ENCODE data around the gene MNDA. TPM values are rescaled to one million over a fixed set of nuclear protein-coding genes. Genes with fewer than 3 reads are reported as not detected.

Gene MNDA
- total and polyA plus RNA-seq, 2 of the 8 experiments (the other 6 are each of a cell fraction or from before 2014, with no cell fraction given) = not detected

- TF ChIP-seq SP4 (IDR thresholded peaks at IDR 0.05; ENCODE audit: low read length) (no peak), POLR2A (IDR thresholded peaks at IDR 0.05; ENCODE audit: control extremely low read depth in 1 of 2, low read depth in 2 of 2, low read length in 2 of 2) (no peak), CTBP2 (IDR thresholded peaks at IDR 0.05; ENCODE audit: borderline replicate concordance, insufficient read depth, insufficient read length, low read length) (no peak), SIX5 (IDR thresholded peaks at IDR 0.05; ENCODE audit: low read depth, low read length) (no peak), ZNF274 (IDR thresholded peaks at IDR 0.05; ENCODE audit: borderline replicate concordance, extremely low read depth, low read length) (no peak), SIRT6 (IDR thresholded peaks at IDR 0.05; ENCODE audit: low read length) (no peak), EZH2 (IDR thresholded peaks at IDR 0.05; ENCODE audit: low read depth, low read length, severe bottlenecking) (no peak), CHD7 (IDR thresholded peaks at IDR 0.05; ENCODE audit: insufficient replicate concordance, low read length) (no peak), HDAC6 (IDR thresholded peaks at IDR 0.05; ENCODE audit: low read depth, low read length) (no peak), BRCA1 (IDR thresholded peaks at IDR 0.05; ENCODE audit: low read depth, low read length) (no peak)
These were observed 7.5 kb downstream of the MNDA start (continued) for GRCh38 chr1:158838660-158839059.
